ENCODE measurements around the gene MIOX.

GRCh38 chr22:50463188-50463900 lies 23.3 kb upstream of the MIOX start:
- no peak for TF ChIP-seq EZH2 (IDR thresholded peaks at IDR 0.05; ENCODE audit: borderline replicate concordance, low read depth, low read length, poor library complexity, severe bottlenecking)
- no peak for TF ChIP-seq CTCF (conservative IDR thresholded peaks at IDR 0.05; ENCODE audit: low read depth, low read length)
